Left ventricle myocardium inferior (tissue), 1 donor: Measurements from ENCODE around the gene DMKN. TPM values are rescaled to one million over a fixed set of nuclear protein-coding genes. Genes with fewer than 3 reads are reported as not detected.

Experiments used
- DNase-seq: peaks from one replicate; pipeline ENCODE4 v3.0.0-alpha.2; 2020
- H3K27ac ChIP-seq: fragments of 200-600 bp; replicated peaks from 2 replicates; pipeline ENCODE4 v1.8.0; 2021
- H3K27me3 ChIP-seq: fragments of 200-600 bp; 2 replicates; pipeline ENCODE4 v1.8.0; 2021; ENCODE audit warnings: low read depth
- H3K36me3 ChIP-seq: fragments of 200-600 bp; 2 replicates; pipeline ENCODE4 v1.8.0; 2021
- H3K4me1 ChIP-seq: fragments of 200-600 bp; 2 replicates; pipeline ENCODE4 v1.8.0; 2021
- H3K4me3 ChIP-seq: fragments of 200-600 bp; 2 replicates; pipeline ENCODE4 v1.8.0; 2021; ENCODE audit warnings: mild to moderate bottlenecking, moderate library complexity
- H3K9me3 ChIP-seq: fragments of 200-600 bp; replicated peaks from 2 replicates; pipeline ENCODE4 v1.8.0; 2021
- intact Hi-C: fragments of 100-400 bp; cut with micrococcal nuclease; formaldehyde crosslinking; loops from one replicate; pipeline ENCODE4 v1.11.0; 2022
- total RNA-seq: library from RNA; stranded (reverse); fragmentation: NEBNext Ultra II Directional; extraction: Animal tissue kit (Norgen Biotek cat#: 25700); gene quantifications from one replicate; pipeline ENCODE4 v1.2.1, GENCODE V29; 2021
- TF ChIP-seq, protein P1 (sequence below): fragments of 200-600 bp; IDR thresholded peaks from 2 replicates; pipeline ENCODE4 v1.8.0; 2021; ENCODE audit warnings: antibody characterized with exemption, mild to moderate bottlenecking, borderline replicate concordance
- donor health status: DM: no; HTN: yes; CAD: no; lungs with severe emphysema.

Gene DMKN
- total RNA-seq, 1 donor from 2014 or later = 7.9 TPM

DNA sequence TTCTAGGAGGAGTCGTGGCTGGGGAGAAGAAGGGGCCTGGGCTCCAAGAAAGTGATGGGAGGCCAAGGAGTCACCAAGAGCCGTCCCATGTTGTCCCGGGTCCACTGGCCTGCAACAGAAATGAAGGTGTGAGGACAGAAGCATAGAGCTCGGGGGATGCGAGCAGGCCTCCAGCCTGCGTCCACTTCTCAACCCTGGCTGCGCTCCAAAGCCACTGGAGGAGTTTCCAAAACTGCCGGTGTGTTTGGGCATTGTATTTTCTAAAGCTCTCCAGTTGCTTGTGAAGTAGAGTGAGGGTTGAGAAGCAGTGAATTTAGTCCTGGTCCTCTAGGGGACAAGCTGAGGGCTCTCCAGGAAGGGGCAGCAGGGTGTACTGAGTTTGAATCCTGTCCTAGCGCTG, 52.4 kb downstream of the DMKN start:
- no peak overlapping the region for H3K4me3 ChIP-seq
- intact Hi-C loops = loop anchor here (10.0 kb wide), 1 partner anchor 106 kb away; the partner anchor contains the start of gene FFAR3
- H3K27me3 ChIP-seq = no peaks in the 10 kb centered on the region
- H3K9me3 ChIP-seq = no peaks in the 10 kb centered on the region
- no peak overlapping the region for H3K27ac ChIP-seq
- H3K4me1 ChIP-seq = peaks cover 39% of the 10 kb centered on the region
- DNase-seq = no peak
- H3K36me3 ChIP-seq = no peaks in the 10 kb centered on the region
- TF ChIP-seq, protein P1, sequence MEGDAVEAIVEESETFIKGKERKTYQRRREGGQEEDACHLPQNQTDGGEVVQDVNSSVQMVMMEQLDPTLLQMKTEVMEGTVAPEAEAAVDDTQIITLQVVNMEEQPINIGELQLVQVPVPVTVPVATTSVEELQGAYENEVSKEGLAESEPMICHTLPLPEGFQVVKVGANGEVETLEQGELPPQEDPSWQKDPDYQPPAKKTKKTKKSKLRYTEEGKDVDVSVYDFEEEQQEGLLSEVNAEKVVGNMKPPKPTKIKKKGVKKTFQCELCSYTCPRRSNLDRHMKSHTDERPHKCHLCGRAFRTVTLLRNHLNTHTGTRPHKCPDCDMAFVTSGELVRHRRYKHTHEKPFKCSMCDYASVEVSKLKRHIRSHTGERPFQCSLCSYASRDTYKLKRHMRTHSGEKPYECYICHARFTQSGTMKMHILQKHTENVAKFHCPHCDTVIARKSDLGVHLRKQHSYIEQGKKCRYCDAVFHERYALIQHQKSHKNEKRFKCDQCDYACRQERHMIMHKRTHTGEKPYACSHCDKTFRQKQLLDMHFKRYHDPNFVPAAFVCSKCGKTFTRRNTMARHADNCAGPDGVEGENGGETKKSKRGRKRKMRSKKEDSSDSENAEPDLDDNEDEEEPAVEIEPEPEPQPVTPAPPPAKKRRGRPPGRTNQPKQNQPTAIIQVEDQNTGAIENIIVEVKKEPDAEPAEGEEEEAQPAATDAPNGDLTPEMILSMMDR = no peak

DNA sequence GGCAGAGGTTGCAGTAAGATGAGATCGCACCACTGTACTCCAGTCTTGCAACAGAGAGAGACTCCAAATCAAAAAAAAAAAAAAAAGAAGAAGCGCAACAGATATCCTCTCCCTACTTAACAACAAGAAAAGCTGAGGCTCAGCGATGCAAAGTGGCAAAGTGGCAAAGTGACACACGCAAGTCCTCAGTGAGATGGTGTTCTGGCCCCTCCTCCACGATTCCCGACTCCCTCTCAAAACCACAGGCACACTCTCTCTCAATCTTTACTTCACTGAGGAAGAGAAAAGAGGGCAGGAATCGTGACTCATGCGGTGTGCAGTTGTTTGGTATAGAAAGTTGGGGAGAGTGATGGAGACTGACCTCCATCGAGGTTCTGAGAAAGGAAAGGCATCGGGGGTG, 52.8 kb downstream of the DMKN start:
- Histone ChIP-seq H3K9me3 (no peaks in the 10 kb centered on the region), H3K27ac (no peak overlapping the region), H3K27me3 (no peaks in the 10 kb centered on the region), H3K36me3 (no peaks in the 10 kb centered on the region), H3K4me3 (no peak overlapping the region), H3K4me1 (peaks cover 39% of the 10 kb centered on the region)
- intact Hi-C loops = loop anchor here (10.0 kb wide), 1 partner anchor 106 kb away; the partner anchor contains the start of gene FFAR3
- no peak for DNase-seq
- TF ChIP-seq, protein P1 = no peak

DNA sequence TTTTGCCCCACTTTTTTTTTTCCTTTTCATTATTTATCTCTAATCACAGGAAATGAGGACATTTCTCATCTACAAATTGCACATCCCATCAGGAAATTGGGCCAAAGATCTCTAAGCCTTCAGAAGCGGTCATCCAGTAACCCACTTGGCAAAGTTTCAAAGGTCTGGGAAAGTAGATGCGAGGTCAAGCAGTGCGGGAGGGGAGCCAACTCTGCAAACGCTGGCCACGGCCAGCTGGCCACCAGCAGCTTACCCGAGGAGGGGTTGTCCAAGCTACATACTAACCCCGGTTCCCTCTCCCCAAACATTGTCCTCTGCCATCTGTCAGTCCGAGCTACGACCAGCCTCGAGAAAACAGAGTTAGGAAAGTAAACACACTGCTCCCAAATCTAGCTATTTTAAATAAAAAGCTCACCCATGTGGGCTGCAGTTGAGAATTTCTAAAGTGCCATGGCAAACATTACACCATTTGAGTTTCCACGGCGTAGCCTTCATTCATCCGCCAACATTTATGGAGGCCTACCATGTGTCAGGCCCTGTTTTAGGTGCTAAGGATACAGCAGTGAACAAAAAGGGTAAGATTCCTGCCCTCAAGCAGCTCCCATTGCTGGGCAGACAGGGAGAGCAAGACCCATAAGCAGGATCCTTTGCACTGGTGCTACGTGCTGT, 53.9 kb downstream of the DMKN start:
- Histone ChIP-seq H3K9me3 (no peaks in the 10 kb centered on the region), H3K27me3 (no peaks in the 10 kb centered on the region), H3K4me3 (no peak overlapping the region), H3K4me1 (peaks cover 39% of the 10 kb centered on the region), H3K36me3 (no peaks in the 10 kb centered on the region), H3K27ac (peak overlapping the region; percentile 54)
- intact Hi-C loops = loop anchor here (10.0 kb wide), 1 partner anchor 105 kb away; the partner anchor contains the start of gene FFAR3
- DNase-seq = peak; percentile 46
- TF ChIP-seq, protein P1 = no peak

DNA sequence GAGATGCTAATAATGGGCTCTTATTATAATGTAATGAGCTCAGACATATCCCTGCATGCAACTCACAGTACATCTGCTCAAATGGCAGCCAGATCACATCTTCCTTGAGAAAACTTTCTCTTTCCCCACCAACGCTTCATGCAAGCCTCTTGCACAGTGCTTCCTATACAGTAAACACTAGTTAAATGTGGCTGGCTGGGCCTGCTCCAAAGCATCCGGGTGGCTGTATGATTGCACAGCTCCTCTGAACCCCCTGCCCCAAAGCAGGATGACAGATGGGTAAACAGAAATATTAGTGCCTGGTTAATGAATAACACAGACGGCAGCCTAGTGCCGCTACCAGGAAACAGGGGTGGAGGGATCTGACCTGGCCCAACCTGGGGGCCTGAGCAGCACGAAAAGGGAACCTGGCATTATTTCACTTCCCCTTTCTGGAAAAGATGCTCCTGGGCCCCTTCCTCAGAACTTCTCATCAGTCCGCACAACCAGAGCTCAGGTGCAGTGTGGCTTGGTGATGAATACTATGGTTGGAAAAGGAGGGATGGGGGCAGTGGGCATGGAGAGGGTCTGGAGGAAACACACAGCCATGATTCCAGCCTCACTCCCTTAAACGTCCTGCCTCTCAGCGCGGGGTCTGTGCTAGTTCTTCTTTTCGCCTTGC, 54.6 kb downstream of the DMKN start:
- intact Hi-C loops = no loop called here
- Histone ChIP-seq H3K27me3 (no peaks in the 10 kb centered on the region), H3K4me3 (no peak overlapping the region), H3K27ac (peak overlapping the region; percentile 54), H3K36me3 (no peaks in the 10 kb centered on the region), H3K9me3 (no peaks in the 10 kb centered on the region), H3K4me1 (peaks cover 39% of the 10 kb centered on the region)
- DNase-seq = no peak
- TF ChIP-seq, protein P1 = no peak

DNA sequence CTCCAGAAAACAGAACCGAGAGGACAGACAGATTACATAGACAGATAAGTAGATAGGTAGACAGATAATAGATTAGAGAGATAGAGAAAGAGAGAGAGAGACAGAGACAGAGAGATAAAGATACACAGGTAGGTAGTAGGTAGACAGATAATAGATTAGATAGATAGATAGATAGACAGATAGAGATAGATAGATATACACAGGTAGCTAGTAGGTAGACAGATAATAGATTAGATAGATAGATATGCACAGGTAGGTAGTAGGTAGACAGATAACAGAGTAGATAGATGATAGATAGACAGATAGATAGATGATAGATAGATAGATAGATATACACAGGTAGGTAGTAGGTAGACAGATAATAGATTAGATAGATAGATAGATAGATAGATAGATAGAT, 55.3 kb downstream of the DMKN start:
- H3K4me1 ChIP-seq = peaks cover 39% of the 10 kb centered on the region
- intact Hi-C loops = no loop called here
- H3K36me3 ChIP-seq = no peaks in the 10 kb centered on the region
- DNase-seq = no peak
- H3K27ac ChIP-seq = no peak overlapping the region
- H3K9me3 ChIP-seq = no peaks in the 10 kb centered on the region
- no peaks in the 10 kb centered on the region for H3K27me3 ChIP-seq
- TF ChIP-seq, protein P1 = no peak
- H3K4me3 ChIP-seq = no peak overlapping the region
